Measurements from ENCODE around the gene NPVF.

Gene NPVF

DNA sequence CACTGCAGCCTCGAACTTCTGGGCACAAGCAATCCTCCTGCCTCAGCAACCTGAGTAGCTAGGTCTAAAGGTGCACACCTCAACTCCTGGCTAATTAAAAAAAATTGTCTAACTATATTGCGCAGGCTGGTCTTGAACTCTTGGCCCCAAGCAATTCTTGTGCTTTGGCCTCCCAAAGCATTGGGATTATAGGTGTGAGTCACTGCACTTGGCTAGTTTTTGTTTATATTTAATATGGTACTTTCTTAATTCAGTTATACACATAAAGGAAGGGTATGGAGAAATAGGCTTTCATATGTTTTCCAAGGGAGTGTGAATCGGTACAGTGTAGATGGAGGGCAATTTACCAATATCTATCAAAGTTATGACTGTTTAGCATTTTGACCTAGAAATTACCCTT is 20.4 kb downstream of the NPVF start:
- peaks cover 38% of the 10 kb centered on the region for H3K9me3 Mint-ChIP-seq
- H3K4me1 Mint-ChIP-seq, result no peaks in the 10 kb centered on the region
- H3K36me3 Mint-ChIP-seq (ENCODE audit: low read depth), result no peaks in the 10 kb centered on the region
- peaks cover 8% of the 10 kb centered on the region for H3K27me3 Mint-ChIP-seq (ENCODE audit: low read depth, poor library complexity)
- TF ChIP-seq CTCF (IDR thresholded peaks at IDR 0.05), result no peak
- H3K4me3 Mint-ChIP-seq, result no peak overlapping the region
- no peak overlapping the region for H3K27ac Mint-ChIP-seq
- no peak for DNase-seq

DNA sequence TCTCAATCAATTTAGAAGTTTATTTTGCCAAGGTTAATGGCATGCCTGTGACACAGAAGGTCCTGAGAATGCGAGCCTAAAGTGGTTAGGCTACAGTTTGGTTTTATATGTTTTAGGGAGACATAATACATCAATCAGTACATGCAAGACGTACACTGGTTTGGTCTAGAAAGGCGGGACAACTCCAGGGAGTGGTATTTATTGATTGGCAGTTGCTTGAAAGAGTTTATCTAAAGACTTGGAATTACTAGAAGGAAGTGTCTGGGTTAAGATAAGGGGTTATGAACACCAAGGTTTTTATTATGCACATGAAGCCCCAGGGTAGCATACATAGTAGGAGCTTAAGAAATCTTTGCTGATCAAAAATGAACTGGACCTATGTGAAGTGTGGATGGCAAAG is 21.5 kb downstream of the NPVF start:
- H3K4me1 Mint-ChIP-seq, result no peaks in the 10 kb centered on the region
- H3K27ac Mint-ChIP-seq, result no peak overlapping the region

GRCh38 chr7:25196132-25196896 is 32.0 kb downstream of the NPVF start:
- Mint-ChIP-seq H3K27me3 (ENCODE audit: low read depth, poor library complexity) (peaks cover 14% of the 10 kb centered on the region), H3K36me3 (ENCODE audit: low read depth) (peaks cover 6% of the 10 kb centered on the region), H3K9me3 (peaks cover 29% of the 10 kb centered on the region), H3K27ac (no peak overlapping the region), H3K4me1 (no peaks in the 10 kb centered on the region), H3K4me3 (no peak overlapping the region)
- TF ChIP-seq CTCF (IDR thresholded peaks at IDR 0.05), result no peak
- DNase-seq, result no peak

More for the DNA sequence above, 21.5 kb downstream of the NPVF start:
- Mint-ChIP-seq H3K36me3 (ENCODE audit: low read depth) (no peaks in the 10 kb centered on the region), H3K9me3 (peaks cover 31% of the 10 kb centered on the region), H3K27me3 (ENCODE audit: low read depth, poor library complexity) (peaks cover 8% of the 10 kb centered on the region), H3K4me3 (no peak overlapping the region)
- no peak for TF ChIP-seq CTCF (IDR thresholded peaks at IDR 0.05)
- DNase-seq, result no peak

DNA sequence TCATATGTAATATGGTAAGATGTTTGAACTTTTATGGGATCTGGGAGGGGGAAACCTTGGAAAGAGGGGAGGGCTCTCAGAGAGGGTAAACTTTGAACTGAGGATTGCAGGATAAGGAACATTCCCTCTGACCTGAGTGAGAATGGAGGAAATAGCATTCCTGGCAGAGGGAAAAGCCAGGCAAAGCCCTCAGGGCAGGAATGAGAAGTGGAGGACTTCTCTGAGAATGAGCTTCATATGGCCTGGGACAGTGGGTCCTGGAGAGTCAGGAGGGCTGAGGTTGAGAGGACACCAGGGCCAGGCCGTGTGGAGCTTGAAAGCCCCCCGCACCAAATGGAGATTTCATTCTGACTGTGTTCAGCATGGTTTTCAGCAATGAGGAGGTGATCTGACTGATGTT is 34.2 kb downstream of the NPVF start:
- H3K27me3 Mint-ChIP-seq (ENCODE audit: low read depth, poor library complexity), result peaks cover 14% of the 10 kb centered on the region
- H3K9me3 Mint-ChIP-seq, result peaks cover 29% of the 10 kb centered on the region
- no peaks in the 10 kb centered on the region for H3K4me1 Mint-ChIP-seq
- no peak overlapping the region for H3K4me3 Mint-ChIP-seq
- no peak for TF ChIP-seq CTCF (IDR thresholded peaks at IDR 0.05)
- peaks cover 6% of the 10 kb centered on the region for H3K36me3 Mint-ChIP-seq (ENCODE audit: low read depth)
- no peak overlapping the region for H3K27ac Mint-ChIP-seq
- no peak for DNase-seq

GRCh38 chr7:25192043-25192442 is 36.2 kb downstream of the NPVF start:
- Mint-ChIP-seq H3K4me3 (no peak overlapping the region), H3K36me3 (ENCODE audit: low read depth) (peaks cover 6% of the 10 kb centered on the region), H3K9me3 (peaks cover 29% of the 10 kb centered on the region), H3K27me3 (ENCODE audit: low read depth, poor library complexity) (peaks cover 9% of the 10 kb centered on the region), H3K27ac (no peak overlapping the region), H3K4me1 (peaks cover 4% of the 10 kb centered on the region)
- no peak for DNase-seq
- TF ChIP-seq CTCF (IDR thresholded peaks at IDR 0.05), result no peak

DNA sequence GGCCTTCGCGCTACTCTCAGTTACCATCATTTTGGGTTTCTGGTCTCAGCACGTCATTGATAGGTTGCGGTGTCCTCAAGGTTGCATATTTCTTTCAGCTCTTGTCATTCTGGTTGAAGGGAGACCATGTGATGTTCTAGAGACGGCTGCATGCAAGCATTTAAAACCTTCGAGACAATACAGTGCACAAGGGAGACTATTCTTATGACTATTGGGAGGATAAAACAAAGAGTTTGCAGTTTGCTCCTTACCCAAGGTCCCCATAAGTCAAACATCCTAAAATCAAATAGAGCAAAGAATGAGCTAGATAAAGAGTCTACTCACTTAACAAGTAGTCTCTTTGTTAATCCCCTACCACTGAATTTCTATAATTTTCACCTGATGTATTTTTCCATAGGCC is 39.1 kb downstream of the NPVF start:
- peaks cover 4% of the 10 kb centered on the region for H3K27me3 Mint-ChIP-seq (ENCODE audit: low read depth, poor library complexity)
- no peak for TF ChIP-seq CTCF (IDR thresholded peaks at IDR 0.05)
- peaks cover 5% of the 10 kb centered on the region for H3K9me3 Mint-ChIP-seq

More for the DNA sequence above, 39.1 kb downstream of the NPVF start:
- H3K4me3 Mint-ChIP-seq, result no peak overlapping the region
- no peaks in the 10 kb centered on the region for H3K36me3 Mint-ChIP-seq (ENCODE audit: low read depth)
- peaks cover 12% of the 10 kb centered on the region for H3K4me1 Mint-ChIP-seq
- no peak overlapping the region for H3K27ac Mint-ChIP-seq
- DNase-seq, result no peak
